HepG2 (cell line): Measurements from ENCODE around the gene PLD1. TPM values are rescaled to one million over a fixed set of nuclear protein-coding genes. Genes with fewer than 3 reads are reported as not detected.

ENCODE experiments used
- ATM ChIP-seq: fragments of 450-650 bp; IDR thresholded peaks from 2 replicates; pipeline ENCODE4 v1.7.1; 2017; ENCODE audit warnings: mild to moderate bottlenecking, borderline replicate concordance
- HOXA9 ChIP-seq: sonication (generic); formaldehyde crosslinking; IDR thresholded peaks from 2 replicates; pipeline ENCODE4 v1.8.1; 2022; ENCODE audit warnings: missing genetic modification reagents, mild to moderate bottlenecking, moderate library complexity, borderline replicate concordance
- LRRFIP1 ChIP-seq: sonication (generic); formaldehyde crosslinking; conservative IDR thresholded peaks from 2 replicates; pipeline ENCODE4 v1.4.0; 2020; ENCODE audit warnings: missing genetic modification reagents
- NCOR1 ChIP-seq: fragments of 200-600 bp; sonication (generic); IDR thresholded peaks from 2 replicates; pipeline ENCODE4 v1.7.0; 2017; ENCODE audit warnings: antibody characterized with exemption, low read length, borderline replicate concordance
- SAFB2 ChIP-seq: sonication (generic); formaldehyde crosslinking; IDR thresholded peaks from 2 replicates; pipeline ENCODE4 v1.5.1; 2020; ENCODE audit warnings: missing genetic modification reagents, low read depth, mild to moderate bottlenecking, borderline replicate concordance
- THAP11 ChIP-seq: IDR thresholded peaks from 2 replicates; pipeline ENCODE4 v1.6.1; 2016; ENCODE audit warnings: missing biosample characterization, missing genetic modification reagents
- ZNF207 ChIP-seq: fragments of 450-650 bp; IDR thresholded peaks from 2 replicates; pipeline ENCODE4 v1.6.1; 2016; ENCODE audit warnings: antibody characterized with exemption, borderline replicate concordance
- ZNF235 ChIP-seq: sonication (generic); formaldehyde crosslinking; IDR thresholded peaks from 2 replicates; pipeline ENCODE4 v1.8.1; 2023; ENCODE audit warnings: mild to moderate bottlenecking, missing genetic modification reagents, borderline replicate concordance
- ZNF549 ChIP-seq: sonication (generic); formaldehyde crosslinking; IDR thresholded peaks from 2 replicates; pipeline ENCODE4 v1.5.0; 2020; ENCODE audit warnings: missing genetic modification reagents
- ZNF557 ChIP-seq: sonication (generic); formaldehyde crosslinking; IDR thresholded peaks from 2 replicates; pipeline ENCODE4 v1.4.0; 2020; ENCODE audit warnings: missing genetic modification reagents
- polyA plus RNA-seq, 8 experiments: library from polyadenylated mRNA; depleted of rRNA in 3 of 8; stranded (reverse) in 7 of 8; unstranded in 1 of 8; fragments of >200 nt; fragmentation: Illumina TruSeq in 4 of 8; extraction: Trizol in 4 of 8; gene quantifications; 2 replicates each; pipeline versions ENCODE4 v1.2.1 to v1.2.3, GENCODE V29; 2011 to 2016; ENCODE audit warnings: low read depth in 4 of 8, missing spikeins in 1 of 8, mixed read lengths in 1 of 8; ENCODE audit not compliant: insufficient read depth in 1 of 8
- total RNA-seq, 5 experiments: library from RNA; depleted of rRNA; stranded (reverse); fragments of >200 nt; fragmentation: Illumina TruSeq; extraction: Trizol; gene quantifications; 2 replicates each; pipeline ENCODE4 v1.2.3, GENCODE V29; 2016; ENCODE audit warnings: low read depth in 1 of 5
- TF ChIP-seq, protein P1 (sequence below): IDR thresholded peaks from 2 replicates; pipeline ENCODE4 v1.6.1; 2012; ENCODE audit warnings: inconsistent platforms
- TF ChIP-seq, protein P2 (sequence below): IDR thresholded peaks from 2 replicates; pipeline ENCODE4 v1.6.1; 2016
- TF ChIP-seq, protein P3 (sequence below): sonication (generic); formaldehyde crosslinking; IDR thresholded peaks from 2 replicates; pipeline ENCODE4 v1.4.0; 2020; ENCODE audit warnings: missing genetic modification reagents, borderline replicate concordance
- TF ChIP-seq, protein P4 (sequence below): sonication (generic); formaldehyde crosslinking; IDR thresholded peaks from 2 replicates; pipeline ENCODE4 v1.8.0; 2022; ENCODE audit warnings: missing genetic modification reagents, low read depth, mild to moderate bottlenecking, borderline replicate concordance
- TF ChIP-seq, protein P5 (sequence below): sonication (generic); formaldehyde crosslinking; IDR thresholded peaks from 2 replicates; pipeline ENCODE4 v1.9.0; 2021; ENCODE audit warnings: missing genetic modification reagents, borderline replicate concordance

PLD1 gene
- total and polyA plus RNA-seq, 2 of the 13 experiments (the other 11 are each of a cell fraction or from before 2014, with no cell fraction given) = 27.1 to 59.4 TPM

DNA sequence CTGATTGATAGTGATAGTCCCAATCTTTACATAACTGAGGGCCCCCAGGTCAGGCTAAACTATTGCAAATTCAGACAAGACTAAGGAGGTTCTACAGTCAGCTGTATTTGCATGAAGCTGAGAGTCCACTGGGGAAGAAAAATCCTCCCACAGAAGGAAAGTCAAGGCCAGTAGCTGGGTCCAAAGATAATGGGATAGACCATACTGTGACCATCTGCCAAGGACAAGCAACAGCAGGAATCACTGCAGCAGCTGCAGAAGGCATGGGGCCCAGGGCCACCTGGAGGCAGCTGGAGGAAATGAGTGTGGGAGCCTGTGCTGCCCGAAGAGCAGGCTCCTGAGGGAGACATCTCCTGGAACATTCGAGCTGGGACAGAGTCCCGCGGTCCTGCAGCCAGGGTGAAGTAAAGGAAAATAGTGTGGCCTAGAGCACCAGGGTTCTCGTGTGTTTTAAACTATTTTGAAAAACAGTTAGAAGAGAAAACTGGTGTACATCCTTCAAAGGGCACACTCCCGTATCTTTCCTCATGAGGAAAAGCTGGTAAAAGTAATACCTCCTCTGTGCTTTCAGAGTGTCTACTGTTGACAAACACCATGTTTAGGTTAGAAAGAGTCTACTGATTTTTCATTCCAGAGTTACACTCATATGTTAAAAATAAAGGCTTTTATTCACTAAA is 19.7 kb upstream of the PLD1 start (continued):
- TF ChIP-seq LRRFIP1 (CRISPR knock-in tag) (no peak), ZNF207 (no peak), THAP11 (CRISPR knock-in tag) (no peak; the same call in 1 of the 2 replicates), NCOR1 (no peak; the same call in 1 of the 2 replicates), HOXA9 (CRISPR knock-in tag) (no peak), SAFB2 (CRISPR knock-in tag) (no peak), ATM (no peak), ZNF549 (CRISPR knock-in tag) (no peak), ZNF557 (CRISPR knock-in tag) (no peak), ZNF235 (no peak)
- TF ChIP-seq, protein P1, sequence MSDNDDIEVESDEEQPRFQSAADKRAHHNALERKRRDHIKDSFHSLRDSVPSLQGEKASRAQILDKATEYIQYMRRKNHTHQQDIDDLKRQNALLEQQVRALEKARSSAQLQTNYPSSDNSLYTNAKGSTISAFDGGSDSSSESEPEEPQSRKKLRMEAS = peak; percentile 67; the same call in 1 of the 2 replicates
- TF ChIP-seq, protein P2, sequence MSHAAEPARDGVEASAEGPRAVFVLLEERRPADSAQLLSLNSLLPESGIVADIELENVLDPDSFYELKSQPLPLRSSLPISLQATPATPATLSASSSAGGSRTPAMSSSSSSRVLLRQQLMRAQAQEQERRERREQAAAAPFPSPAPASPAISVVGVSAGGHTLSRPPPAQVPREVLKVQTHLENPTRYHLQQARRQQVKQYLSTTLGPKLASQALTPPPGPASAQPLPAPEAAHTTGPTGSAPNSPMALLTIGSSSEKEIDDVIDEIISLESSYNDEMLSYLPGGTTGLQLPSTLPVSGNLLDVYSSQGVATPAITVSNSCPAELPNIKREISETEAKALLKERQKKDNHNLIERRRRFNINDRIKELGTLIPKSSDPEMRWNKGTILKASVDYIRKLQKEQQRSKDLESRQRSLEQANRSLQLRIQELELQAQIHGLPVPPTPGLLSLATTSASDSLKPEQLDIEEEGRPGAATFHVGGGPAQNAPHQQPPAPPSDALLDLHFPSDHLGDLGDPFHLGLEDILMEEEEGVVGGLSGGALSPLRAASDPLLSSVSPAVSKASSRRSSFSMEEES (CRISPR knock-in tag) = 0 out of 2 replicates have a peak, but pooled peaks have one; percentile 14
- TF ChIP-seq, protein P3, sequence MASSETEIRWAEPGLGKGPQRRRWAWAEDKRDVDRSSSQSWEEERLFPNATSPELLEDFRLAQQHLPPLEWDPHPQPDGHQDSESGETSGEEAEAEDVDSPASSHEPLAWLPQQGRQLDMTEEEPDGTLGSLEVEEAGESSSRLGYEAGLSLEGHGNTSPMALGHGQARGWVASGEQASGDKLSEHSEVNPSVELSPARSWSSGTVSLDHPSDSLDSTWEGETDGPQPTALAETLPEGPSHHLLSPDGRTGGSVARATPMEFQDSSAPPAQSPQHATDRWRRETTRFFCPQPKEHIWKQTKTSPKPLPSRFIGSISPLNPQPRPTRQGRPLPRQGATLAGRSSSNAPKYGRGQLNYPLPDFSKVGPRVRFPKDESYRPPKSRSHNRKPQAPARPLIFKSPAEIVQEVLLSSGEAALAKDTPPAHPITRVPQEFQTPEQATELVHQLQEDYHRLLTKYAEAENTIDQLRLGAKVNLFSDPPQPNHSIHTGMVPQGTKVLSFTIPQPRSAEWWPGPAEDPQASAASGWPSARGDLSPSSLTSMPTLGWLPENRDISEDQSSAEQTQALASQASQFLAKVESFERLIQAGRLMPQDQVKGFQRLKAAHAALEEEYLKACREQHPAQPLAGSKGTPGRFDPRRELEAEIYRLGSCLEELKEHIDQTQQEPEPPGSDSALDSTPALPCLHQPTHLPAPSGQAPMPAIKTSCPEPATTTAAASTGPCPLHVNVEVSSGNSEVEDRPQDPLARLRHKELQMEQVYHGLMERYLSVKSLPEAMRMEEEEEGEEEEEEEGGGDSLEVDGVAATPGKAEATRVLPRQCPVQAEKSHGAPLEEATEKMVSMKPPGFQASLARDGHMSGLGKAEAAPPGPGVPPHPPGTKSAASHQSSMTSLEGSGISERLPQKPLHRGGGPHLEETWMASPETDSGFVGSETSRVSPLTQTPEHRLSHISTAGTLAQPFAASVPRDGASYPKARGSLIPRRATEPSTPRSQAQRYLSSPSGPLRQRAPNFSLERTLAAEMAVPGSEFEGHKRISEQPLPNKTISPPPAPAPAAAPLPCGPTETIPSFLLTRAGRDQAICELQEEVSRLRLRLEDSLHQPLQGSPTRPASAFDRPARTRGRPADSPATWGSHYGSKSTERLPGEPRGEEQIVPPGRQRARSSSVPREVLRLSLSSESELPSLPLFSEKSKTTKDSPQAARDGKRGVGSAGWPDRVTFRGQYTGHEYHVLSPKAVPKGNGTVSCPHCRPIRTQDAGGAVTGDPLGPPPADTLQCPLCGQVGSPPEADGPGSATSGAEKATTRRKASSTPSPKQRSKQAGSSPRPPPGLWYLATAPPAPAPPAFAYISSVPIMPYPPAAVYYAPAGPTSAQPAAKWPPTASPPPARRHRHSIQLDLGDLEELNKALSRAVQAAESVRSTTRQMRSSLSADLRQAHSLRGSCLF (CRISPR knock-in tag) = no peak
- TF ChIP-seq, protein P4, sequence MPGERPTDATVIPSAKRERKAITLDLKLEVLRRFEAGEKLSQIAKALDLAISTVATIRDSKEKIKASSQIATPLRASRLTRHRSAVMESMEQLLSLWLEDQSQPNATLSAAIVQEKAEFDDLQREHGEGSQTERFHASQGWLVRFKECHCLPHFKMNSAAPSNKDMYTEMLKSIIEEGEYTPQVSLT (CRISPR knock-in tag) = no peak
- TF ChIP-seq, protein P5, sequence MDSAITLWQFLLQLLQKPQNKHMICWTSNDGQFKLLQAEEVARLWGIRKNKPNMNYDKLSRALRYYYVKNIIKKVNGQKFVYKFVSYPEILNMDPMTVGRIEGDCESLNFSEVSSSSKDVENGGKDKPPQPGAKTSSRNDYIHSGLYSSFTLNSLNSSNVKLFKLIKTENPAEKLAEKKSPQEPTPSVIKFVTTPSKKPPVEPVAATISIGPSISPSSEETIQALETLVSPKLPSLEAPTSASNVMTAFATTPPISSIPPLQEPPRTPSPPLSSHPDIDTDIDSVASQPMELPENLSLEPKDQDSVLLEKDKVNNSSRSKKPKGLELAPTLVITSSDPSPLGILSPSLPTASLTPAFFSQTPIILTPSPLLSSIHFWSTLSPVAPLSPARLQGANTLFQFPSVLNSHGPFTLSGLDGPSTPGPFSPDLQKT (CRISPR knock-in tag) = no peak
